Activated CD4-positive, alpha-beta memory T cell treated with anti-CD3 and anti-CD28 coated beads for 36 hours (primary cell): ENCODE measurements around the gene POLR3B. TPM values are rescaled to one million over a fixed set of nuclear protein-coding genes. Genes with fewer than 3 reads are reported as not detected.
"Not testable (repeated sequence)": the region's sequence is repeated elsewhere in the genome, so short reads cannot be mapped to it uniquely, and the experiment has no call there.

Experiments
- CTCF ChIA-PET: fragments of 350-600 bp; sonication (Branson Sonifier 250); formaldehyde crosslinking; loops from one replicate; lab custom pipeline; 2021; ENCODE audit warnings: antibody characterized with exemption, inconsistent platforms; lab: Charles Lee
- POLR2A ChIA-PET: fragments of 350-600 bp; sonication (Branson Sonifier 250); formaldehyde crosslinking; loops from one replicate; lab custom pipeline; 2021; ENCODE audit warnings: antibody characterized with exemption; lab: Charles Lee
- DNase-seq: peaks from one replicate; pipeline ENCODE4 v3.0.0-alpha.2; 2020
- H3K27ac Mint-ChIP-seq: one replicate; pipeline ENCODE4 v1.8.0; 2021; ENCODE audit warnings: mixed read lengths
- H3K27me3 Mint-ChIP-seq: one replicate; pipeline ENCODE4 v1.8.0; 2021; ENCODE audit warnings: mixed read lengths
- H3K36me3 Mint-ChIP-seq: one replicate; pipeline ENCODE4 v1.8.0; 2021; ENCODE audit warnings: mixed read lengths
- H3K4me1 Mint-ChIP-seq: one replicate; pipeline ENCODE4 v1.8.0; 2021; ENCODE audit warnings: low read depth, mixed read lengths
- H3K4me3 Mint-ChIP-seq: one replicate; pipeline ENCODE4 v1.8.0; 2021; ENCODE audit warnings: mild to moderate bottlenecking, mixed read lengths
- H3K9me3 Mint-ChIP-seq: one replicate; pipeline ENCODE4 v1.8.0; 2021; ENCODE audit warnings: mixed read lengths
- intact Hi-C: fragments of 100-400 bp; cut with micrococcal nuclease; formaldehyde crosslinking; loops from one replicate; pipeline ENCODE4 v1.15.1; 2023
- total RNA-seq, 2 experiments: library from RNA; stranded (reverse); gene quantifications; one replicate each; pipeline ENCODE4 v1.2.3, GENCODE V29; 2021

The POLR3B gene
- total RNA-seq, result 1 to 10 TPM; 6.2 to 7.3 TPM

DNA sequence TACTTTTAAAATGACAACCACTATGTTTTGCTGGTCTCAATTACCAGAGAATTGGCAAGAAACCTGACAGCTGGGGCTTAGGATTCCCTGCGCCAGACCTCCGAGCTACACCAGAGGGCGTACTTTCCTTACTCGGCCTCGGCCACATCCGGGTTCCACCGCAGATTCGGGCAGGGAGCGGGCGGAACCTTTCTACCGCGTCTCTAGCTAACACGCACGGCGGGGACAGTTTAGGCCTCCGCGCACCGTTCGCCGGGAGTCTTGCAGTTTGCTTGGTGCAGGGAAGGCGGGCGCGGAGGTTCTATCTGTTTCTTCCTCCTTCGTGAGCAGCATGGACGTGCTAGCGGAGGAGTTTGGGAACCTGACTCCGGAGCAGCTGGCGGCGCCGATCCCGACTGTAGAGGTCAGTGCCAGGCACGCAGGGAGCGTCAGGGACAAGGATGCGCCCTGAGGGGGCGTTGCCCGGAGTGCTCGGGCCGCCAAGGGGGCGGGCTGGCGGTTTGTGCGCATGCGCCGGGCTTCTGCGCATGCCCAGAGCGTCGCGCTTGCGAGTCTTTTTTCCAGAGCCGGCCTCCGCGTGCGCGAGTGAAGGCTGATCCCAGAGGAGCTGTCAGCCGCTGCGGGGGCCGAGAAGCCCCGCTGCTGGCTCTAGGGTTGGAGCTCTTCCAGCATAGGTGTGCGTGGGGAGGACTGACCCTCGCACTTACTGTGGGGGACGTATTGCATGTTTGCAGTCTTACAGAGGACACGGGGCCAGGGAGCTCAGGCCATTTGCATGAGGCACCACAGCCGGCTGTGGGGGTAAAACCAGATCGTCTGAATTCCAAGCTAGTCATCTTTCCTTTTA lies at the start of gene POLR3B:
Gene POLR3B (plus strand): TSS at position 200 of the 847 bp plus-strand sequence. CDS start 132 bp downstream, at position 332.
- intact Hi-C loops, result loop anchor here (1.0 to 10.0 kb wide), 9 partner anchors 54 to 1330 kb away; partner anchors contain the start of genes CKAP4, CRY1, MTERF2 and PWP1
- Mint-ChIP-seq H3K4me3 (peak within 1 kb of the TSS; percentile 93), H3K27me3 (no peaks in the 10 kb centered on the region), H3K9me3 (no peaks in the 10 kb centered on the region), H3K36me3 (peaks cover 11% of the 10 kb centered on the region), H3K4me1 (peaks cover 15% of the 10 kb centered on the region), H3K27ac (peak within 1 kb of the TSS; percentile 92)
- ChIA-PET CTCF (interaction anchor here (0.5 to 3.6 kb wide), 33 partner anchors 9 to 1716 kb away, joined by 3 to 21 read pairs (median 4); partner anchors contain the start of genes TCP11L2 and TMEM263), POLR2A (interaction anchor here (0.5 to 2.3 kb wide), 7 partner anchors 22 to 1122 kb away, joined by 3 to 10 read pairs (median 3); partner anchors contain the start of genes APPL2 and TCP11L2)
- DNase-seq, result peak; percentile 97

DNA sequence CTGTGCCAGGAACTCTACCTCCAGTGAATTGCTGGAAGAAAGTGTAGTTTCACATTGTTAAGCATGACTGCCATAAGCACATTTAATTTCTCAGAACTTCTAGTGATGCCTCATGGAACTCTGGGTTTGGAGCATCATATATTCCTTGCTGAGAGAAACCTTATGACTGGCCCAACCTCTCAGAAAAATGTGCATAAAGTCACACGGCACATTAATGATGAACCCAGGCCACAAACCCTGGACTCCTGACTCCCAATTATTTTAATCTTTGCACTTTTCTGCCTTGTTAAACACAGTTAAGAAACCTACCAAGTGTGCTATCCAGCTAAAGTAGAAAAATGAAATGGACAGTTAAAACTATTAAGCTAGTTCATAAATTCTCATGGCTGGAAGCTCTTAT lies 49.4 kb upstream of the POLR3B start:
- CTCF ChIA-PET, result interaction anchor here (1.0 to 1.4 kb wide), 5 partner anchors 9 to 84 kb away, joined by 3 to 5 read pairs (median 3); partner anchors contain the start of gene POLR3B
- DNase-seq, result no peak
- no peaks in the 10 kb centered on the region for H3K9me3 Mint-ChIP-seq
- POLR2A ChIA-PET, result no interaction called here
- H3K36me3 Mint-ChIP-seq, result no peaks in the 10 kb centered on the region
- intact Hi-C loops, result loop anchor here (10.0 kb wide), 1 partner anchor 1377 kb away; the partner anchor contains the start of gene PWP1
- no peaks in the 10 kb centered on the region for H3K27me3 Mint-ChIP-seq
- H3K4me1 Mint-ChIP-seq, result peaks cover 59% of the 10 kb centered on the region
- H3K27ac Mint-ChIP-seq, result no peak overlapping the region
- no peak overlapping the region for H3K4me3 Mint-ChIP-seq

- DNase-seq, result no peak
- peaks cover 59% of the 10 kb centered on the region for H3K4me1 Mint-ChIP-seq
- H3K36me3 Mint-ChIP-seq, result no peaks in the 10 kb centered on the region
- CTCF ChIA-PET, result interaction anchor here (1.0 to 1.4 kb wide), 5 partner anchors 9 to 85 kb away, joined by 3 to 5 read pairs (median 3); partner anchors contain the start of gene POLR3B
- POLR2A ChIA-PET, result no interaction called here
- no peaks in the 10 kb centered on the region for H3K27me3 Mint-ChIP-seq
- no peaks in the 10 kb centered on the region for H3K9me3 Mint-ChIP-seq
- no peak overlapping the region for H3K4me3 Mint-ChIP-seq
- intact Hi-C loops, result loop anchor here (10.0 kb wide), 1 partner anchor 1376 kb away; the partner anchor contains the start of gene PWP1
- H3K27ac Mint-ChIP-seq, result no peak overlapping the region
Observed at GRCh38 chr12:106308611-106309010, 48.9 kb upstream of the POLR3B start.

- Mint-ChIP-seq H3K4me1 (peaks cover 47% of the 10 kb centered on the region), H3K27ac (peak overlapping the region; percentile 20), H3K36me3 (peaks cover under 1% of the 10 kb centered on the region), H3K9me3 (no peaks in the 10 kb centered on the region), H3K27me3 (no peaks in the 10 kb centered on the region), H3K4me3 (no peak overlapping the region)
- CTCF ChIA-PET, result interaction anchor here (0.9 to 2.0 kb wide), 2 partner anchors 27 to 48 kb away, joined by 3 to 7 read pairs; partner anchors contain the start of gene POLR3B
- POLR2A ChIA-PET, result no interaction called here
- DNase-seq, result no peak
- intact Hi-C loops, result loop anchor here (10.0 kb wide), 1 partner anchor 1375 kb away; the partner anchor contains the start of gene PWP1
Observed at GRCh38 chr12:106309671-106310505, 47.7 kb upstream of the POLR3B start.

DNA sequence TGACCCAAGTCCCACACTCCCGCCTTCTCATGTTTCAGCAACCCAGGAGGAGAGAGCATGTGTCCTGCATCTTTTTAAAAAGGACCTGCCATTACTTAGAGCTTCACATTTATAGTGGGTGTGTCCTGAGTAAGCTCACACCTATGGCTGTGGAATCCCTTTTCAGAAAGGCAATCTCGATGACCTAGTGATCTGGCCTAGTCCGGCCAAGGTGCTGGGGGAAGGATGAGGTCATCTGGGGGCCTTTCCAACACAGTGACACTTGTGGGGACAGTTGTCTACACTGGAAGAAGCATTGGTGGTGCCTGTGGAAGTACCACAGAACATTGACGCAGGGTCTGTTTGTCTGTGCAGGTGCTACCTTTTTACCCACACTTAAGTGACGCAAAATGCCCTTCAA lies 46.9 kb upstream of the POLR3B start:
- intact Hi-C loops, result no loop called here
- H3K36me3 Mint-ChIP-seq, result peaks cover 8% of the 10 kb centered on the region

GRCh38 chr12:106311139-106311538 lies 46.4 kb upstream of the POLR3B start:
- Mint-ChIP-seq H3K27ac (no peak overlapping the region), H3K27me3 (no peaks in the 10 kb centered on the region), H3K4me1 (peaks cover 38% of the 10 kb centered on the region), H3K9me3 (no peaks in the 10 kb centered on the region), H3K4me3 (no peak overlapping the region), H3K36me3 (peaks cover 8% of the 10 kb centered on the region)
- no peak for DNase-seq
- intact Hi-C loops, result no loop called here
- ChIA-PET POLR2A (no interaction called here), CTCF (interaction anchor here (0.9 to 2.0 kb wide), 2 partner anchors 46 to 83 kb away, joined by 3 to 7 read pairs; partner anchors contain the start of gene POLR3B)

More for the DNA sequence above, 46.9 kb upstream of the POLR3B start:
- H3K9me3 Mint-ChIP-seq, result no peaks in the 10 kb centered on the region
- DNase-seq, result no peak
- H3K4me3 Mint-ChIP-seq, result no peak overlapping the region
- ChIA-PET POLR2A (no interaction called here), CTCF (interaction anchor here (2.0 kb wide), 1 partner anchor 47 kb away, joined by 7 read pairs; the partner anchor contains the start of gene POLR3B)
- no peaks in the 10 kb centered on the region for H3K27me3 Mint-ChIP-seq
- no peak overlapping the region for H3K27ac Mint-ChIP-seq
- peaks cover 43% of the 10 kb centered on the region for H3K4me1 Mint-ChIP-seq

DNA sequence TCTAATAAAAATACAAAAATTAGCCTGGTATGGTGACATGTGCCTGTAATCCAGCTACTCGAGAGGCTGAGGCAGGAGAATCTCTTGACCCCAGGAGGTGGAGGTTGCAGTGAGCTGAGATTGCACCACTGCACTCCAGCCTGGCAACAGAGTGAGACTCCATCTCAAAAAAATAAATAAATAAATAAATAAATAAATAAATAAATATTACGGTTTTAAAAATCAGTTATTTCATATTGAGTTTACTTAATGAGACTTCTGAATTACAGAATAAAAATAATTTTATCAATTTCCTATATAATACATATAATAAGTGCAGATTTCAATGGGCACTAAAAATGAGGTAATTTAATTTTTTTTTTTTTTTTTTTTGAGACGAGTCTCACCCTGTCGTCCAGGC lies 44.1 kb upstream of the POLR3B start:
- H3K27me3 Mint-ChIP-seq, POLR2A ChIA-PET, H3K36me3 Mint-ChIP-seq, DNase-seq, H3K27ac Mint-ChIP-seq, intact Hi-C loops, H3K4me3 Mint-ChIP-seq, CTCF ChIA-PET, H3K9me3 Mint-ChIP-seq: not testable (repeated sequence)
- H3K4me1 Mint-ChIP-seq, result peaks cover 24% of the 10 kb centered on the region

- POLR2A ChIA-PET, result no interaction called here
- intact Hi-C loops, result no loop called here
- H3K4me1 Mint-ChIP-seq, result peaks cover 10% of the 10 kb centered on the region
- no peak overlapping the region for H3K4me3 Mint-ChIP-seq
- CTCF ChIA-PET, result interaction anchor here (0.8 kb wide), 1 partner anchor 10 kb away, joined by 3 read pairs; no protein-coding TSS in a partner anchor
- no peaks in the 10 kb centered on the region for H3K9me3 Mint-ChIP-seq
- DNase-seq, result no peak
- H3K36me3 Mint-ChIP-seq, result peaks cover 13% of the 10 kb centered on the region
- no peak overlapping the region for H3K27ac Mint-ChIP-seq
- no peaks in the 10 kb centered on the region for H3K27me3 Mint-ChIP-seq
Observed at GRCh38 chr12:106315523-106315922, 42.0 kb upstream of the POLR3B start.

- POLR2A ChIA-PET, result no interaction called here
- DNase-seq, result no peak
- H3K9me3 Mint-ChIP-seq, result no peaks in the 10 kb centered on the region
- no peak overlapping the region for H3K4me3 Mint-ChIP-seq
- H3K27ac Mint-ChIP-seq, result no peak overlapping the region
- CTCF ChIA-PET, result interaction anchor here (0.8 to 1.3 kb wide), 2 partner anchors 9 to 40 kb away, joined by 3 to 4 read pairs; partner anchors contain the start of gene POLR3B
- H3K36me3 Mint-ChIP-seq, result peaks cover 19% of the 10 kb centered on the region
- intact Hi-C loops, result no loop called here
- H3K27me3 Mint-ChIP-seq, result no peaks in the 10 kb centered on the region
- H3K4me1 Mint-ChIP-seq, result peaks cover 2% of the 10 kb centered on the region
Observed at GRCh38 chr12:106317406-106318082, 40.0 kb upstream of the POLR3B start.

- Mint-ChIP-seq H3K36me3 (peaks cover 23% of the 10 kb centered on the region), H3K9me3 (no peaks in the 10 kb centered on the region), H3K27ac (no peak overlapping the region), H3K4me3 (no peak overlapping the region), H3K27me3 (no peaks in the 10 kb centered on the region), H3K4me1 (no peaks in the 10 kb centered on the region)
- ChIA-PET POLR2A (no interaction called here), CTCF (interaction anchor here (1.2 kb wide), 1 partner anchor 38 kb away, joined by 8 read pairs; no protein-coding TSS in a partner anchor)
- no peak for DNase-seq
- intact Hi-C loops, result no loop called here
Observed at GRCh38 chr12:106321139-106321850, 36.3 kb upstream of the POLR3B start.
